HG03575 (cell line): ENCODE data around the gene MARF1.
"Not testable (repeated sequence)": the region's sequence is repeated elsewhere in the genome, so short reads cannot be mapped to it uniquely, and the experiment has no call there.

Experiments used
- ATAC-seq: cut with Tn5 transposase; IDR thresholded peaks from one replicate; pipeline ENCODE4 v1.9.1; 2021; ENCODE audit not compliant: unreplicated experiment, insufficient number of reproducible peaks, low FRiP score; ENCODE audit errors: extremely low read depth

The MARF1 gene, protein sequence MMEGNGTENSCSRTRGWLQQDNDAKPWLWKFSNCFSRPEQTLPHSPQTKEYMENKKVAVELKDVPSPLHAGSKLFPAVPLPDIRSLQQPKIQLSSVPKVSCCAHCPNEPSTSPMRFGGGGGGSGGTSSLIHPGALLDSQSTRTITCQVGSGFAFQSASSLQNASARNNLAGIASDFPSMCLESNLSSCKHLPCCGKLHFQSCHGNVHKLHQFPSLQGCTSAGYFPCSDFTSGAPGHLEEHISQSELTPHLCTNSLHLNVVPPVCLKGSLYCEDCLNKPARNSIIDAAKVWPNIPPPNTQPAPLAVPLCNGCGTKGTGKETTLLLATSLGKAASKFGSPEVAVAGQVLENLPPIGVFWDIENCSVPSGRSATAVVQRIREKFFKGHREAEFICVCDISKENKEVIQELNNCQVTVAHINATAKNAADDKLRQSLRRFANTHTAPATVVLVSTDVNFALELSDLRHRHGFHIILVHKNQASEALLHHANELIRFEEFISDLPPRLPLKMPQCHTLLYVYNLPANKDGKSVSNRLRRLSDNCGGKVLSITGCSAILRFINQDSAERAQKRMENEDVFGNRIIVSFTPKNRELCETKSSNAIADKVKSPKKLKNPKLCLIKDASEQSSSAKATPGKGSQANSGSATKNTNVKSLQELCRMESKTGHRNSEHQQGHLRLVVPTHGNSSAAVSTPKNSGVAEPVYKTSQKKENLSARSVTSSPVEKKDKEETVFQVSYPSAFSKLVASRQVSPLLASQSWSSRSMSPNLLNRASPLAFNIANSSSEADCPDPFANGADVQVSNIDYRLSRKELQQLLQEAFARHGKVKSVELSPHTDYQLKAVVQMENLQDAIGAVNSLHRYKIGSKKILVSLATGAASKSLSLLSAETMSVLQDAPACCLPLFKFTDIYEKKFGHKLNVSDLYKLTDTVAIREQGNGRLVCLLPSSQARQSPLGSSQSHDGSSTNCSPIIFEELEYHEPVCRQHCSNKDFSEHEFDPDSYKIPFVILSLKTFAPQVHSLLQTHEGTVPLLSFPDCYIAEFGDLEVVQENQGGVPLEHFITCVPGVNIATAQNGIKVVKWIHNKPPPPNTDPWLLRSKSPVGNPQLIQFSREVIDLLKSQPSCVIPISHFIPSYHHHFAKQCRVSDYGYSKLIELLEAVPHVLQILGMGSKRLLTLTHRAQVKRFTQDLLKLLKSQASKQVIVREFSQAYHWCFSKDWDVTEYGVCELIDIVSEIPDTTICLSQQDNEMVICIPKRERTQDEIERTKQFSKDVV (N-terminal part only)

GRCh38 chr16:15643048-15643945 lies at the start of gene MARF1:
Gene MARF1 (minus strand): TSS chr16:15643154. CDS start chr16:15639233, 3,921 bp downstream.
- ATAC-seq, result peak; percentile 7

- not testable (repeated sequence) for ATAC-seq
Measured at GRCh38 chr16:15692508-15692907, 49.6 kb upstream of the MARF1 start.

DNA sequence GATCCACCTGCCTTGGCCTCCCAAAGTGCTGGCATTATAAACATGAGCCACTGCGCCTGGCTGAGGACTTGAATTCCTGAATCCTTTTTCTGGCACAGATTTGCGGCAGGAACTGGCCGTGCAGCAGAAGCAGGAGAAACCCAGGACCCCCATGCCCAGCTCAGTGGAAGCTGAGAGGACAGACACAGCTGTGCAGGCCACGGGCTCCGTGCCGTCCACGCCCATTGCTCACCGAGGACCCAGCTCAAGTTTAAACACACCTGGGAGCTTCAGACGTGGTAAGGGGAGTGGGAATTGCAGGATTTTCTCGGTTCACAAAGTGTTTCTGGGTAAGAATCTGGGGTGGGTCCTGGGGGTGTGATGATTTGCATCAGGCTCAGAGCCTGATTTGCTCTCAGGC lies 48.1 kb upstream of the MARF1 start:
- ATAC-seq, result no peak

GRCh38 chr16:15690296-15690695 lies 47.3 kb upstream of the MARF1 start:
- no peak for ATAC-seq

DNA sequence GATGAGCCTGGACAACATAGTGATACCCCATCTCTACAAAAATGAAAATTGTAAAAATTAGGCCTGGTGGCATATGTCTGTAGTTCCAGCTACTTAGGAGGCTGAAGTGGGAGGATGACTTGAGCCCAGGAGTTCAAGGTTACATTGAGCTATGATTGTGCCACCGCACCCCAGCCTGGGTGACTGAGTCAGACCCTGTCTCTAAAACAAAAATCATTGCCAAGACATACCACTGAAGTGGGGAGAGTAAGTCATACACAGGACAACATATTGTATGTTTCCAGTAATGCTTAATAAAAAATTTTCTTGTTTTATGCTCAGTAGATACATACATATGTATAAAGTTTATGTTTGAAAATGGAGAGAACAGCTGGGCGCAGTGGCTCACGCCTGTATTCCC lies 46.3 kb upstream of the MARF1 start:
- no peak for ATAC-seq

GRCh38 chr16:15686287-15686686 lies 43.3 kb upstream of the MARF1 start:
- ATAC-seq, result no peak

- no peak for ATAC-seq
Measured at GRCh38 chr16:15682105-15682570, 39.2 kb upstream of the MARF1 start.

DNA sequence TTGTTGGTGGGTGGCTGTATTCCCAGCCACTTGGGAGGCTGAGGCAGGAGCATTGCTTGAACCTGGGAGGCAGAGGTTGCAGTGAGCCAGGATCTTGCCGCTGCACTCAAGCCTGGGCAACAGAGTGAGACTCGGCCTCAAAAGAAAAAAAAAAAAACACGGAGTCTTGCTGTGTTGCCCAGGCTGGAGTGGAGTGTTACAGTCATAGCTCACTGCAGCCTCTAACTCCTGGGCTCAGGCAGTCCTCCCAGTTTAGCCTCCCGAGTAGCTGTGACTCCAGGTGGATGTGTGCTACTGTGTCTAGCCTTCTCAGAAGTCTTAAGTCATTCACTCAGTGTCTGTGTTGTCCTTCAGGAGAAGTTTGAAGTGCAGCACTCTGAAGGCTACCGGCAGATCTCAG lies 34.5 kb upstream of the MARF1 start:
- ATAC-seq, result no peak

DNA sequence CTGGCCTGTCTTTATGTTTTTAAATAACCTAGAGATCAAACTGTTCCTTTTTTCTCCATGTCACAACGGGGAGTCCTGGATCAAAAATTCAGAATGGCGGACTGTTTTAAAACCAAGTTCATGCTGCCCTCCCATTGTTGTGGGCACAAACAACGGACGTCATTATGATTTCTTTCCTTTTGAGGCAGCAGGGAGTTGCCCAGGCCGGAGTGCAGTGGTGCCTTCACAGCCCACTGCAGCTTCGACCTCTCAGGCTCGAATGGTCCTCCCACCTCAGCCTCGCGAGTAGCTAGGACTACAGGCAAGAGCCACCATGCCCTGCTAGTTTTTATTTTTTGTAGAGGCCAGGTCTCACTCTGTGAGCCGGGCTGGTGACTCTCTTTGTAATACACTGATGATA lies 33.6 kb upstream of the MARF1 start:
- no peak for ATAC-seq

DNA sequence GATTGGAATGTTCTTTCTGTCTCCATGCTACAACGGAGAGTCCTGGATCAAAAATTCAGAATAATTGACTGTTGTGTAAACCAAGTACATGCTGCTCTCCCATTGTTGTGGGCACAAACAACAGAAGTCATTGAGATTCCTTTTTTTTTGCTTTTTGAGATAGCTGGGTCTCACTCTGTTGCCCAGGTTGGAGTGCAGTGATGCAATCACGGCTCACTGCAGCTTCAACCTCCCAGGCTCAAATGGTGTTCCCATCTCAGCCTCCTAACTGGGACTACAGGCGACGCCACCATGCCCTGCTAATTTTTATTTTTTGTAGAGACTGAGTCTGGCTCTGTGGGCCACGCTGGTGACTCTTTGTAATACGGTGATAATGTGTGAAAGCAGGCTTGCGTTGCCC lies 31.6 kb upstream of the MARF1 start:
- no peak for ATAC-seq

DNA sequence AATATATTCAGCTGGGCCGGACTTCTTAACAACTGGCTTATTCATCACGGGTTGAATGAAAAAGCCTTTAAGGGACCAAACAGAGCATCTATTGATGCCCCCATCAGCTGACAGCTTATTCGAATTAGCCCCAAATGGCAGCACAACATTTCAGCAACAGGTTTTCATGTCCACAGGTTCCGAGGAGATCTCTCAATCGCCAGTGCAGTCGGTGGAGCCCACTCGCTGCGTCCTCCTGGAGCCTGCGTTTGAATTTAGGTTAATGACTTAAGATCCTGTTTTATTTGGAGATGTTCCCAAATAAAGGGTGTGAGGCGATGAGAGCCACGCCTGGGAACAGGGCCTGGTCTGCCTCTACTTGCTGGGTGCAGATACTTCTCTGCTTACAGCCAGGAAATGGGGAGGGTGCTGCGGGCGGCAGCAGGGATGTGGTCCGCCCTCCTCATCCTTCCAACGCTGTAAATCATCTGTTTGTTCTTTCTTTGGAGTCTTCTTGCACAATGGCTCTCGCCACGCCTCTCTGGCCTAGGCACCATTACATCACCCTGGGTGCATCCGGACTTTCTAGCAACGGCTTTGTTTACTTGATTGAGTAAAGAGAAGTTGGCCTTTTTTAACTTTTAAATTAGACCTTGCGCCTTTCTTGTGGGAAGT lies 29.7 kb upstream of the MARF1 start:
- ATAC-seq, result no peak

- not testable (repeated sequence) for ATAC-seq
Measured at GRCh38 chr16:15672127-15672513, 29.2 kb upstream of the MARF1 start.

DNA sequence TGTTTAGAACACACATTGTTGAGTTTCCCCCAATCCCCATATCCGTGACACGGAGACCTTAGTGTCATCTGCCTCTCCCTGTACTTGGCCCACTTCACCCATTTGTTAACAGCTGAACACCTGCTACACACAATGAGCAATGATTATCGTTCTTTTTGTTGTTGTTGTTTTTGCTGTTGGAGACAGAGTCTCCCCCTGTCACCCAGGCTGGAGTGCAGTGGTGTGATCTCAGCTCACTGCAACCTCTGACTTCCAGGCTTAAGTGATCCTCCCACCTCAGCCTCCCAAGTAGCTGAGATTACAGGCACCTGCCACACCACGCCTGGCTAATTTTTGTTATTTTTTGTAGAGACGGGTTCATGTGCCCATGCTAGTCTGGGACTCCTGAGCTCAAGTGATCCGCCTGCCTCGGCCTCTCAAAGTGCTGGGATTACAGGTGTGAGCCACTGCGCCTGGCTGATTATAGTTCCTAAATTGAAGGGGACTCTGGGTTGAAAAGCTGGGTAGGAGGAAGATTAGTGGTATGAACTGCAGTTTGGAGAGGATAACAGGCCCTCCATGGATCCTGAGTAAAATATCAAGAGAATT lies 28.7 kb upstream of the MARF1 start:
- no peak for ATAC-seq

GRCh38 chr16:15667091-15667742 lies 24.3 kb upstream of the MARF1 start:
- no peak for ATAC-seq

GRCh38 chr16:15665107-15665506 lies 22.2 kb upstream of the MARF1 start:
- no peak for ATAC-seq

GRCh38 chr16:15660203-15660601 lies 17.2 kb upstream of the MARF1 start:
- no peak for ATAC-seq

- ATAC-seq, result no peak
Measured at GRCh38 chr16:15658556-15658955, 15.6 kb upstream of the MARF1 start.
